Spleen (tissue), 7 donors: Measurements from ENCODE around the gene PSMB2.

Experiments
- POLR2AphosphoS5 ChIP-seq, 3 donors: sonication (generic); formaldehyde crosslinking; IDR thresholded peaks; one replicate each; pipeline ENCODE4 v1.5.1; 2017; ENCODE audit warnings: antibody characterized with exemption in 3 of 3
- TF ChIP-seq, protein P1 (sequence below), 11 experiments: fragments of 200-600 bp in 7 of 11; fragments of 450-650 bp in 4 of 11; sonication (generic) in 4 of 11; IDR thresholded peaks in 8 of 11; conservative IDR thresholded peaks in 3 of 11; 1 replicate in 7 of 11; 2 replicates in 4 of 11; pipeline versions ENCODE4 v1.4.0 to v1.8.0; 2016 to 2021; ENCODE audit warnings: antibody characterized with exemption in 11 of 11, inconsistent platforms in 4 of 11, mild to moderate bottlenecking in 1 of 11
- donor health status: DM: no; HTN: no; CAD: no; lungs with moderate emphysema.
- donor health status: DM: no; HTN: no; CAD: no.
- donor health status: DM: no; HTN: no; CAD: no.

DNA sequence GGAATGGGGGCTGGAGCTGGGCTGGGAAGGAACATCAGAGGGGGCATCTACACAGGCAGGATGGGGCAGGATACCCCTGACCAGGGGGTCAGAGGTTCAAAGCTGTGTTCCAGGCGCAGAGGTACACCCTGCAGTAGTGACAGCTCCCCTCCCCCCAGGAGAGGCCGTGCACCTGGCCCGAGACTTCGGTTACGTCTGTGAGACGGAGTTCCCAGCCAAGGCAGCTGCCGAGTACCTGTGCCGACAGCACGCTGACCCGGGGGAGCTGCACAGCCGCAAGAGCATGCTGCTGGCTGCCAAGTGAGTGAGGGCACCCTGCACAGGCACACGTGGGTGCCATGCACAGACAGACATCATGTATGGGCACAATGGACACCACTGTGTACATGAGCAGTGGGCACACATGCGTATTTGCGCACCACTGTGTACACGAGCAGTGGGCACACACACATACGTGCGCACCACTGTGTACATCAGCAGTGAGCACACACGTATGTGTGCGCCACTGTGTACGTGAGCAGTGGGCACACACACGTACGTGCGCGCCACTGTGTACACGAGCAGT, 50.8 kb downstream of the PSMB2 start:
- TF ChIP-seq, protein P1, sequence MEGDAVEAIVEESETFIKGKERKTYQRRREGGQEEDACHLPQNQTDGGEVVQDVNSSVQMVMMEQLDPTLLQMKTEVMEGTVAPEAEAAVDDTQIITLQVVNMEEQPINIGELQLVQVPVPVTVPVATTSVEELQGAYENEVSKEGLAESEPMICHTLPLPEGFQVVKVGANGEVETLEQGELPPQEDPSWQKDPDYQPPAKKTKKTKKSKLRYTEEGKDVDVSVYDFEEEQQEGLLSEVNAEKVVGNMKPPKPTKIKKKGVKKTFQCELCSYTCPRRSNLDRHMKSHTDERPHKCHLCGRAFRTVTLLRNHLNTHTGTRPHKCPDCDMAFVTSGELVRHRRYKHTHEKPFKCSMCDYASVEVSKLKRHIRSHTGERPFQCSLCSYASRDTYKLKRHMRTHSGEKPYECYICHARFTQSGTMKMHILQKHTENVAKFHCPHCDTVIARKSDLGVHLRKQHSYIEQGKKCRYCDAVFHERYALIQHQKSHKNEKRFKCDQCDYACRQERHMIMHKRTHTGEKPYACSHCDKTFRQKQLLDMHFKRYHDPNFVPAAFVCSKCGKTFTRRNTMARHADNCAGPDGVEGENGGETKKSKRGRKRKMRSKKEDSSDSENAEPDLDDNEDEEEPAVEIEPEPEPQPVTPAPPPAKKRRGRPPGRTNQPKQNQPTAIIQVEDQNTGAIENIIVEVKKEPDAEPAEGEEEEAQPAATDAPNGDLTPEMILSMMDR (IDR thresholded peaks at IDR 0.05 in 8 of 11, conservative IDR thresholded peaks at IDR 0.05 in 3 of 11): no peak
- peak in 1 of 3 donors; percentile 45 for TF ChIP-seq POLR2AphosphoS5 (IDR thresholded peaks at IDR 0.05)
